NT2/D1 (cell line): Measurements from ENCODE around the gene HIPK3.

ENCODE experiments used
- SUZ12 ChIP-seq: IDR thresholded peaks from 2 replicates; pipeline ENCODE4 v1.6.1; 2011; ENCODE audit not compliant: insufficient read length, insufficient read depth; ENCODE audit errors: extremely low read depth
- YY1 ChIP-seq: IDR thresholded peaks from 2 replicates; pipeline ENCODE4 v1.6.1; 2011; ENCODE audit not compliant: insufficient read length, insufficient read depth

GRCh38 chr11:33387996-33388395, 130.8 kb downstream of the HIPK3 start:
- TF ChIP-seq SUZ12 (no peak), YY1 (no peak)
